Head of caudate nucleus (tissue), 42 donors: ENCODE data around the gene PLEKHB2.
"Not testable (repeated sequence)": the region's sequence is repeated elsewhere in the genome, so short reads cannot be mapped to it uniquely, and the experiment has no call there.

Experiments
- DNase-seq, 42 donors: peaks; one replicate each; pipeline versions ENCODE4 v3.0.0 to v3.0.0-alpha.2; 2020 to 2021; ENCODE audit warnings: mixed read lengths in 7 of 42
- intact Hi-C: fragments of 100-400 bp; cut with DNase I; formaldehyde crosslinking; loops from one replicate; pipeline ENCODE4 v1.15.0; 2022

Gene PLEKHB2, protein sequence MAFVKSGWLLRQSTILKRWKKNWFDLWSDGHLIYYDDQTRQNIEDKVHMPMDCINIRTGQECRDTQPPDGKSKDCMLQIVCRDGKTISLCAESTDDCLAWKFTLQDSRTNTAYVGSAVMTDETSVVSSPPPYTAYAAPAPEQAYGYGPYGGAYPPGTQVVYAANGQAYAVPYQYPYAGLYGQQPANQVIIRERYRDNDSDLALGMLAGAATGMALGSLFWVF

DNA sequence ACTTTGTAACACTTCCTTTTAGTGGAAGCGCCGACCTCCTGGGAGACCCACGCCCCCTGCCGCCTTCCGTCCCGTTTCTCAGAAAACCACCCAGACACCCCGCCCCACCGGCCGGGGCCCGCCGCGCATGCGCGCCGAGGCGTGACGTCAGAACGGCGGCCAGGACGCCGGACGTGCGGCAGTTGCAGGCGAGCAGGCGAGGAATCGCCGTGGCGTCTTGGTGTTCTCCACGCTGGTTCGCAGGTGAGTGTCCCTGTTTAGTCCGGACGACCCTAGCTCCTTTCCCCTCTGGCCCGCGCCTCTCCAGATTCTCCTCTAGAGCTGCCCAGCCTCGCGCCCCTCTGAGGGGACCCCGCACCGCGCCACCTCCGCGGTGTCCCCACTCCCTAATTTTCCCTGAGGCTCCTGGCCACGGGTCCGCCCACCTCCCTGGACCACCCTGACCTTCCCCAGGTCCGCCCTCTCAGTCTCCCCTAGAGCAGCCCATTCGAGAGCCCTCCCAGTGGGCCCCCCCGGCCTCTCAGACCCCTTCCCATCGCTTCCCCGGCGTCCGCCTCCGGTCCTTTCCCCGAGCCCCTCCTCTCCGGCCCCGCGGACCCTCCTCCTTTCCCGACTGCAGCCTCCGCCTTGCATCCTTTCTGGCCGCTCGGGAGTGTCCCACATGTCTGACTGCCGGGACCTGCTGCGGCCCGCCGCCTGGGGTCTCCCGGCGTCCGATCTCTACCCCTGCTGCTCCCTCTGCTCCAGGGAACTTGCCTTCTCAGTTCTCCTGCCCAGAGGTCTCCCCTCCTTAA is at the start of gene PLEKHB2:
TSS of gene PLEKHB2 (plus strand) at position 181 of the 794 bp plus-strand sequence. CDS start 15,606 bp downstream, outside the sequence.
- peak; percentile 82 to 98 (median 94) for DNase-seq
- intact Hi-C loops = no loop called here

DNA sequence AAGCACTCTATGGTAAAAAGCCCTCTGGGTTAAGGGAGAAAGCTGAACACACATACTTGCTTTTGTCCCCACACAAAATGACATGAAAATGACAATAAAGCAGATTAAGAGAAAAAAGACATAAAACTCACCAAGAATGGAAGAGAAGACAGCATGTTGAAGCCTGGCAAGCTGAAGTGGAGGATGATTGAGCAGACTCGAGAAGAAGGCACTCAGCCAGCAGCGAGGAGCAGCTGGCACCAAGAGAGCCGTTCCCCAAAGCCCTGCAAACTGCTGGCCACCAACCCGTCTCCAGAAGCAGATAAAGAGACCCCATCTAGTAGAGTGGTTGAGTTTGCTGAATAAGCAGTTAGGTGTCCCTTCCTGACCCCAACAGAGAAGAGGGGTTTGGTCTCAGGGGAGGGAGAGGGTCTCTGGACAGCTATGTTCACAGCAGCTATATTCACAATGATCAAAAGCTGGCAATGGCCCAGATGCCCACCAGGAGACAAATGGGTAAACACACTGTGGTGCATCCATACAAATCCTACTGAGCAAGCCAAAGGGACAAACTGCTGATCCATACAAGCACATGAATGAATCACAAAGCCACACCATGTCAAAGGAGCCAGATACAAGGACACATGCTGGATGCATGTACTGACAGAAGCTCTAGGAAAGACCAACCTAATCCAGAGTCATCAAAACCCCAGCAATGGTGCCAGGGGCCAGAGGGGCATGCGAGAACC is 48.8 kb upstream of the PLEKHB2 start:
- DNase-seq = peak in 19 of 42 donors; percentile 43 to 82 (median 63)

DNA sequence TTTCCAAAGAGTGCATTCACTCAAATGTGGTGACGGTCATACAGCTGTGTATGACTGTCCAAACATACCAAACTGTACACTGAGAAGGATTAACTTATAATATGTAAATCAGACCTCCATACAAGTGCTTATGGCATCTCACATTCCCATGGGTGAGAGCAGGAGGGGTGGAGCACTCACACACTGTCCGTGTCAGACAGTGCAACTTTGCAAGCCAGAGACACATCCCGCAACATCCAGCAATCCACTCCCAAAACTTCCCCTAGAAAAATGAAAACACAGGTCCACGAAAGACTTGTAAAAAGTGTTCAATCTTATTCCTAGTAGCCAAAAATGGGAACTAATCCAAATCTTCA is 48.2 kb upstream of the PLEKHB2 start:
- peak in 3 of 42 donors; percentile 8 to 27 (median 9) for DNase-seq
- intact Hi-C loops = no loop called here

More for the DNA sequence above, 48.8 kb upstream of the PLEKHB2 start:
- intact Hi-C loops = no loop called here

DNA sequence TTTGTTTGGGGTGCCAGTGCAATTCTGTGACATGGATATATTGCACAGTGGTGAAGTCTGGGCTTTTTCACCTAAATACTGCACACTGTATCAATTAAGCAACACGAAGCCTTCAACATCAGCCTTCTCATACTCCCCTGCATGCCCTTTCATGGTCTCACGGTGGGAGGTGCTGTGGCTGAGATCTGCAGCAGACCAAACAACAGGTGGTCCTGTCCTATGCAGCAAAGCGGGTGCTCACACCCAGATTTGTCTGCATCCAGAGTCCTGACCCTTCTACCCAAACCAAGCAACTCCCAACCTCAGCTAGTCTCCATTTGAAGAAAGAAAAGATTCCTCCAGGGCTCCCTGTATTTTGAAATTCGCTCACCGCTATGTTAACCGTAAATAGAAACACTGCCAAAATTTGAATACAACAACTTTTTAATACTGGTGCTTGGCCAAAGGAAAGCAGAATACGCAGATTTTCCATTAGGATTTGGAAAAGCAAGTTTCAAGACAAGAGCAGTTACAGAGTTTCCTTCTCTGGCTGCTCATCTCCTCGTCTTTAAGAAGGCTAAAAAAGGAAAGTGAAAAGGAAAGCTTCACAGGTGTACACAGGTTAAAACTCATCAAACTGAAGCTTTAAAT is 46.8 kb upstream of the PLEKHB2 start:
- intact Hi-C loops = no loop called here
- DNase-seq = peak in 1 of 42 donors; percentile 16

DNA sequence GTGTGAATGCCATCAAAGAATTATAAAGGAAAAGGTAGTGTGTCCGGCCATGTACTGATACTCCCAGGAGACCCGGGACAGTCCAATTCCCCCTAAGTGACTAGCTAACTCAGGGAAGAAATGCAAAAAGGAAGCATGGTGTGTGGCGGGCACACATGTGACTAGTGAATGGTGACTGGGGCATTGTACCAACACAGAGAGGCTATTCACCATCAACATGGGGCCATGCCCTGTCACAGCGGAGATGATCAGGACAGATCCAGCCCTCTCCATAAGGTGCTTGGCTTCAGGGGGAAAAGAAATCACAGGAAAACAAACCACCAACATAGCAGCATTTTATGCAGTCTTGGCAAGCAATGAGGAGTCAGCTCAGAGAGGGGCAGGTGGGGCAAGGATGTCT is 46.2 kb upstream of the PLEKHB2 start:
- intact Hi-C loops = no loop called here
- DNase-seq = peak in 40 of 42 donors; percentile 42 to 92 (median 78)

DNA sequence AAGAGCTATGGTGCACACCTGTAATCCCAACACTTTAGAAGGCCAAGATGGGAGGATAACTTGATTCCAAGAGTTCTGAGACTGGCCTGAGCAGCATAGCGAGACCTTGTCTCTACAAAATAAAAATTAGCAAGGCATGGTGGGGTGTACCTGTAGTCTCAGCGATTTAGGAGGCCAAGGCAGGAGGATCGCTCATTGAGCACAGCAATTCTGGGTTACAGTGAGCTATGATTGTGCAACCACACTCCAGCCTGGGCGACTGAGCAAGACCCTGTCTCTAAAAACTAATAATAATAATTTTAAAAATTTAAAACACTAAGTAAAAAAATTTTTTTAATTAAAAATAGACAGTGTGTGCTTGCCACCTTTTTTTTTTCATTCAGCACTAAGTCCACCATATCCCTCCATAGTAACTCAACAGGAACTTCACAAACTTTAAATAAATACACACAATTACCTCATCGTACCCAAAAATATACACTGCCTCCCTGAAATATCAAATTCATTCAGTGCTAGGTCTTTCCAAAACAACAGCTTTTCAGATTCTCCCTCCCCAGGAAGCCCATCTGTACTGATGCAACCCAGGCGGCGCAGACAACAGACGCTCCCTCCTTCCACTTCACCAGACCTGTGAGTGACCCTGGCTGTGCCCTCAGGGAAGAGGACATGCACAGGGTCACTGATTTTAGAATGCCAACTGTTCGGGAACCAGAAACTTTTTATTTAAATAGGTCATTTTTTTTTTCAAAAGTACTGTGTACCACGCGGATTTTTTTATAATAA is 41.4 kb upstream of the PLEKHB2 start:
- peak in 1 of 42 donors; percentile 27 for DNase-seq
- intact Hi-C loops = no loop called here

DNA sequence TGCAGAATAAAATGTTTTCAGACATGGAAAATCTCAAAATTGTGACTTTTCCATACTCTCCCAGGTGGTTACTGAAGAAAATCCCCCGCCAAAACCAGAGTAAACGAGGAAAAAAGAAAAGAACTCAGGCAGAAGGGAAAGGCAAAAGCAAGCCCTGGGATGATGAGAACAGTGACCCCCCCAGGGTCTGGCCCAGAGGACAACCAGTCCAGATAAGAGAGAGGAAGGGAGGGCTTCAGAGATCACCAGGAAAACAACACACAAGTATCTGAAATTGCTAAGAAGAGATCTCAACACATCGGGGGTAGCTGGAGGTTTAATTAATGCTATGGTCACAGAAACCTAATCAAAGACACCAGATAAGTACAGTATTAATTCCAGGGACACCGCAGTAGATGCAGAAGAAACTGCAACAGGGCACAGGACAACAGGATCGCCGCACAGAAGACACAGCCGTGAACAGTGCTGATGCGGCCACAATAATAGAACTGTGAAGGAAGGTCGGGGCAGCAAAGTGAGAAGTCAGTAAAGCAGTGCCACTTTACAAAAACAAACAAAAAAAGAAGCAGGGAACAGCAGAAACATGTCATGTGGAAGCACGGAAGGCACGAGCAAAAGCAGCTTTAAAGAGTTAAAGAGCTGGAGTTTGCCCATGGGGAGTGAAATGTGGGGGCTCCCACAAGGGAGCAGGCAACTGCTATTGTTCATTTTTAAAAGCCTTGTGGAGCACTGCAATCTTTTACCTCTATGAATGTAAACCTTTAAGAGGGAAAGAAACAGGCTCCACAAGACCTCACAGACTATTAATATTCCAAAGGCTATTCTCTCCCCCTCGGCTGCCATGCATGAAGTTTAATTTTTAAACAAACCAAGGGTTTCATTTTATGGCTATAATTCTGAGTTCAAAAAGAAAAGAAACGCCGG is 40.3 kb upstream of the PLEKHB2 start:
- peak in 1 of 42 donors; percentile 24 for DNase-seq
- intact Hi-C loops = no loop called here

DNA sequence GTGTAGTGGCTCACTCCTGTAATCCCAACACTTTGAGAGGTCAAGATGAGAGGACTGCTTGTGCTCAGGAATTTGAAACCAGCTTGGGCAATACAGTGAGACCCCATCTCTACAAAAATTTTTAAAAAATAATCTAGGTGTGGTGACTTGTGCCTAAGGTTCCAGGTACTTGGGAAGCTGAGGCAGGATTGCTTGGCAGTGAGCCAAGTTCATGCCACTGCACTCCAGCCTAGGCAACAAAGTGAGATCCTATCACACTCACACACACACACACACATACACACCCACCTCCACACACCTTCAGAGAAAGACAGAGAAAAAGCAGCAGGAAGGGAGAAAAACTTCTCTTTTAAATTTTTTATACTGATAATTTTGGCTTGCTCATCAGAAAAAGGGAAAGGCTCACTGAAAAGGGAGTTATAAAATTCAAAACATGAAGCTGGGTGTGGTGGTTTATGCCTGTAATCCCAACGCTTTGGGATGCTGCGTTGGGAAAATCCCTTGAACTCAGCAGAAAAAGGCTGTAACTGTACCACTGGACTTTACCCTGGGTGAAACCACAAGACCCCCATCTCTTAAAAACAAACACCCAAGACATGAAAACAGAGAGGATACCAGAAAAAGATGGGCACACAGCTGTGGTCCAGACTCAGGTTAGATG is 37.5 kb upstream of the PLEKHB2 start:
- intact Hi-C loops = no loop called here
- peak in 3 of 42 donors; percentile 30 to 57 (median 36) for DNase-seq

DNA sequence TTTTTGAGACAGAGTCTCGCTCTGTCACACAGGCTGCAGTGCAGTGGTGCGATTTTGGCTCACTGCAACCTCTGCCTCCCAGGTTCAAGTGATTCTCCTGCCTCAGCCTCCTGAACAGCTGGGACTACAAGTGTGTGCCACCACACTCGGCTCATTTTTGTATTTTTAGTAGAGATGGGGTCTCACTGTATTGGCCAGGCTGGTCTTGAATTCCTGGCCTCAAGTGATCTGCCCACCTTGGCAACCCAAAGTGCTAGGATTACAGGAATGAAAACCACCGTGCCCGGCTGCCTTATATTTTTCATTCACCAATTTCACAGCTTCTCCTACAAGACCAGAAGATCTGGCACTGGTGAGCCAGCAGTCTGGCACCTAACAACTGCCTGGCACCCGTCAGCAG is 37.0 kb upstream of the PLEKHB2 start:
- intact Hi-C loops = not testable (repeated sequence)

DNA sequence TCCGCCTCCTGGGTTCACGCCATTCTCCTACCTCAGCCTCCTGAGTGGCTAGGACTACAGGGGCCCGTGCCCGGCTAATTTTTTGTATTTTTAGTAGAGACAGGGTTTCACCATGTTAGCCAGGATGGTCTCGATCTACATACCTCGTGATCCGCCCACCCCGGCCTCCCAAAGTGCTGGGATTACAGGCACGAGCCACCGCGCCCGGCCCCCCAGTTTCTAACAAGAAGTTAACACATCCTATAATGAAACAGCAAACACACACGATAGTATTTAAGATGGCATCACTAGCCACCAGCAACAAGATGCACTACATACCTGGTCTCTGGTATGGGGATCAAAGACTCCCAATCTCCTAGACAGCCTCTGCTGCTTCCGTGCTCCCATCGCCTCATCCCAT is 29.6 kb upstream of the PLEKHB2 start:
- intact Hi-C loops = not testable (repeated sequence)
- peak in 2 of 42 donors; percentile 11 to 18 for DNase-seq

More for the DNA sequence above, 37.0 kb upstream of the PLEKHB2 start:
- DNase-seq = peak in 1 of 42 donors; percentile 2

DNA sequence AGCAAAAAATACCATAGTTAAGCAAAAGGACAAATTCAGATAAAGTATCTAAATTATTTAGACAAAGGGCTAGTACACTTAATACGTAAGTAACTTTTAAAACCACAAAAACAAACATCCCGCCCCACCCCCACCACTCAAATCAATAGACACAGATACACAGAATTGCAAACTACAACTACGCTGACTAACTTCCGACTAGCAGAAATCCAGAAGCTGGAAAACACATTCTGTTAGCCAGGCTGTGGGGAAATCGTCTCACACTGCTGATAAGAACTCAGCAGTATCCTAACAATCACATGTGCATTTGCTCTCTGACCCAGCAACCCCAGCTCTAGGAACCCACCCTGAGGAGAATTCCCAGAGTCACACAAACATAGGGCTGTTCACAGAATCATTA is 28.4 kb upstream of the PLEKHB2 start:
- DNase-seq = peak in 1 of 42 donors; percentile 5
- intact Hi-C loops = no loop called here

DNA sequence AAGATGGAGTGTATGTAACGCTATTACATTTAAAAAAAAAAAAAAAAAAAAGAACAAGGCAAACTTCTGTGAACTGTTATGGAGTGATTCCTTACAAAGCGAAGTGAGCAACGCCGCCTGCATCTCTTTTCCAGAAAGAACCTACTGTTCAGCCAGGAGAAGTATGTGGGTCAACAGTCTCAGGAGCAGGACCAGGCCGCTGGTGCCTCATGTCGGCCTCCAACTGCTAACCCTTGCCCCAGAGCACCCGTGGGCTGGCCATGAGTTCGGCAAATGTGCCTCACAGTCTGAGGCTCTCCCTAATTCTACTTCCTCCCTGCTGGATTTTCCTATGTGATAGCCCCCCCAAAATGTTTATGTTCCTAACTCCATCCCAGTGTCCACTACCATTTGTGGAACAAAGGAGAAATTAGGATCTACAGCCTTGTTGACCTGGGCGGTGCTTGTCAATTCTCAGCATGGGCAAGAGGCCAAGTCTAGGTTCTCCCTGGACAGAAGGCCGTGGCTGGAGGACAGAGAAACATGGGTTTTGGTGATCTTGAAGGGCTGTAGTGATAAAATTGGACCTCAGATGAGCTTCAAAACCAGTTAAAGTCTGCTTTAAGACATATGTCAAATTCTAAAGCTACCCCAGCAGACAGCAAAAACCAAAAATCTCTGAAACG is 27.8 kb upstream of the PLEKHB2 start:
- DNase-seq = peak in 1 of 42 donors; percentile 27
- intact Hi-C loops = no loop called here

DNA sequence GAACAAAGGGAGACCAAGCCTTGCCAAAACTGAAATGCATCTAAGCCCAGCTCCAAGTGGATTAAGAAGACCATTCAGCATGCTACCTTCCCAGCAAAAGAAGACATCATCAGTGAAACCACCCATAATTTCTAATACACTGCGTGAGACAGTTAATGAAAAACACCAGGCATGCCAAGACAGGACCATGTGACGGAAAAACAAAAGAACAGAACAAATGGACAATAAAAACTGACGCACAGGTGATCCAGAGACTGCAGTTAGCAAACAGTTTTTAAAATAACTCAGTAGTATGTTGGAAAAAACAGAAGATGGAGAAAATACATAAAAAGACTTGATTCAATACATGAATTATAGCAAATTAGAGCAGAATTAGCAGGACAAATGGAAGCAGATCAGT is 27.2 kb upstream of the PLEKHB2 start:
- no peak for DNase-seq
- intact Hi-C loops = no loop called here

DNA sequence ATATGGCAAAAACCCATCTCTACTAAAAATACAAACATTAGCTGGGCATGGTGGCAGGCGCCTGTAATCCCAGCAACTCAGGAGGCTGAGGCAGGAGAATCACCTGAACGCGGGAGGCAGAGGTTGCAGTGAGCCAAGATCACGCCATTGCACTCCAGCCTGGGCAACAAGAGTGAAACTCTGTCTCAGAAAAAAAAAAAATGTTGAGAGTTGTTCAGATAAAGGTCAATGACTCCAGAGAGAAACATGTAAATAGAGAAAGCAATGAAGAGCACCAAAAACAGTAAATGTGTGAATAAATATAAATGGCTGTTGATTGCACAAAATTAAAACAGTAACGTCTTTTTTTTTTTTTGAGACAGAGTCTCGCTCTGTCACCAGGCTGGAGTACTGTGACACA is 25.2 kb upstream of the PLEKHB2 start:
- intact Hi-C loops, DNase-seq: not testable (repeated sequence)

DNA sequence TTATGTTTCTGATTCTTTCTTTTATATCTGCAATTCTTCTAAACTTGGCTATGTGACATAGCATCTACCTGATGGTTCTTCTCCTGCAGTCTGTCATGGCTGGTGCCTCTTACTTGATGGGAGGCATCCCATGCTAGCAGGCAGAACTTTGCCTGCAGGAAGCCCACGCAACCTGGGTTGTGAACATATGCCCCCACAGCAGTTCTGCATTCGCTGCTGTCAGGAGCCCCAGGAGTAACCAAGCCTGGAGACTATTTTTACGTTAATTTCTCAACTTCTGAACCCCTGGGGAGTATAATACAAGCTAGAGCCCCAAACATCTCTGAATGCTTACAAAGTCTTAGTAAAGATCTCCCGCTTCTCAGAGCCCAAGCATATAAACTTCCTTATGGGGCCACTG is 23.9 kb upstream of the PLEKHB2 start:
- peak in 37 of 42 donors; percentile 30 to 90 (median 65) for DNase-seq
- intact Hi-C loops = no loop called here

DNA sequence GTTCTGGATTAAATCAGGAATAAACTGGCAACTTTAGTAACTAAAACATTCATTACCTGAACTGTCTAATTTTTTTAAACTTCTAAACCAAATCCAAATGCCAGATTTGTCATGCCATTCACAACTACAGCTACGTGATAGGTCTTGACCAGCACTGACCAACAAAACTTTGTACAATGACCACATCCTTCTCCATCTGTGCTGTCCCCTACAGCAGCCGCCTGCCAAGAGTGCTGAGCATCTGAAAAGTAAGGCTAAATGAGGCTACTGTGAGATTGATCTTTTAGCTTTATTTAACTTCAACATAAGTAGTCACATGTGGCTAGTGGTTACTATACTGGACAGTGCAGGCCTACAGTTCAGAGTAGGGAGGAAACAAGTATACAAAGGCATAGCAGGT is 19.5 kb upstream of the PLEKHB2 start:
- DNase-seq = no peak

More for the DNA sequence above, 19.5 kb upstream of the PLEKHB2 start:
- intact Hi-C loops = no loop called here
